Erythroblast (primary cell): ENCODE measurements around the gene KRT25.

Experiments used
- GATA1 ChIP-seq: IDR thresholded peaks from 2 replicates; pipeline ENCODE4 v1.6.1; 2011; ENCODE audit warnings: low read depth, mild to moderate bottlenecking, control low read depth, low read length, moderate library complexity
- POLR2A ChIP-seq: IDR thresholded peaks from 2 replicates; pipeline ENCODE4 v1.6.1; 2011; ENCODE audit warnings: mild to moderate bottlenecking, low read length

DNA sequence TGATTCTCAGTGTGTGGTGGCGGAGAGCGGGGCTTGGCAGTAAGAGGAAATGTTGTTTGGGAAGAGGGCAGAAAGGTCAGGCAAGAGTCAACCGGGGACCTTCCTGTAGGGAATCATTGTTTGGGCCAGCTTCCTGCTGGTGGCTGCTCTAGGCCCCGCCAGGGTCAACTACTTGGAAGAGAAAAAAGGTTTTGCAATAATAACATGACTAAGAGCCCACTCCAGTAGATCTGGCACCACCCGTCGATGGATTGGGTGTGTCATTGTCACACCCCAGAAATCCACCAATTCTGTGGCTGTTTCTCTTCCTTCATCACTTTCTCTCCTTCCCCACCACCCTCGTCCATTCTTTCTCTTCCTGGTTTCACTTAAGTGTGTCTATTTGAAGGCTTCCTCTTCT, 47.4 kb downstream of the KRT25 start:
- TF ChIP-seq POLR2A, result no peak
- no peak for TF ChIP-seq GATA1
